HG03439 (cell line): ENCODE measurements around the gene DHRS4.

Experiments used
- ATAC-seq: cut with Tn5 transposase; IDR thresholded peaks from one replicate; pipeline ENCODE4 v1.9.1; 2021; ENCODE audit warnings: mild to moderate bottlenecking, moderate library complexity; ENCODE audit not compliant: unreplicated experiment

The DHRS4 gene

DNA sequence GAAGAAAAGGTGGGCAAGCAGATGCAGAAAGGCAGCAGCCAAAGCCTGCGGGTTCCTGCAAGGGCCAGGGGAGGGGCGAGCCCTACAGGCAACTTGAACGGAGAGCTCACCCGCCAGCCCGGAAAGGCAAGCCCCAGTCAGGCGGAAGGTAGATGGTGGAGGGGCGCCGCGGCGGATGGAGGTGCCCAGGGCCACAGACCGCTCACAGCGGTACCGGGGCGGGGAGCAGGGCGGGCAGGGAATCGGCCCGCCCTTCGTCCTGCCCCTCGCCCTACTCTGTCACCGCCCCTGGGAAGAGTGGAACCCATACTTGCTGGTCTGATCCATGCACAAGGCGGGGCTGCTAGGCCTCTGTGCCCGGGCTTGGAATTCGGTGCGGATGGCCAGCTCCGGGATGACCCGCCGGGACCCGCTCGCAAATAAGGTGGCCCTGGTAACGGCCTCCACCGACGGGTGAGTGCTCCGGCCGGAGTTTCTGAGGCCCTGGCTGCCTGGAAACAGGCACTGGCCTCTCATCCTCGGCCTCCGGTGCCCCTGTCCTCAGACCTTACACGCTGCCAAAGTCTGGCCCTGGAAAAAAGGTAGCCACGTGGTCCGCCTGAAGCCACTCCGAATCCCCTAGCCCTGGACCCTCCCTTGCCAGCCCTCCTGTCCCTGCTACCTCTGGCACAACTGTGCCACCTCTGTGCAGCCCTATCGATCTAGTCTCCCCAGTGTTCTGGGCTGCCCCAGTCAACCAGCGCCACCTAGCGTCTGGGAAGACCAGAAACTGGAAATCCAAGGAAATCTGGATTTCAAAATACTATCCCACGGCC is at the start of gene DHRS4:
Gene DHRS4, plus strand, starts transcription at position 307 of the 815 bp plus-strand sequence. Its CDS starts 19 bp downstream, at position 326.
- ATAC-seq, result peak; percentile 87

- ATAC-seq, result no peak
These were observed 43.3 kb upstream of the DHRS4 start for GRCh38 chr14:23910101-23910875.

DNA sequence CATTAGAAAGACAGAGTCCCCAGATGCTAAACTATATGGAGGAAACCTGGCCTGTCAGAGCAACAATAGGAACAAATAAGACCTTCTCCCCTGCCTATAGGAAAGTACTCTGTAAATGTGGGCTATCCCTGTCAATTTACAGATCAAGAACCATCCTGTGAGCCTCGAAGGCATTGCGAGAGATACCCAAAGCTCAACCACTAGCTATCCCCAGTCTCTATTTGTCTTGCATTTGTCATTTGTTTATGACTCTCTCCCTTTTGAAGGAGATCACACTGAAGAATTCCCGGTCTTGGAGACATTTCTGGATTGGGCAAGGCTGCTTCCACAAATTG is 42.7 kb upstream of the DHRS4 start:
- ATAC-seq, result no peak

DNA sequence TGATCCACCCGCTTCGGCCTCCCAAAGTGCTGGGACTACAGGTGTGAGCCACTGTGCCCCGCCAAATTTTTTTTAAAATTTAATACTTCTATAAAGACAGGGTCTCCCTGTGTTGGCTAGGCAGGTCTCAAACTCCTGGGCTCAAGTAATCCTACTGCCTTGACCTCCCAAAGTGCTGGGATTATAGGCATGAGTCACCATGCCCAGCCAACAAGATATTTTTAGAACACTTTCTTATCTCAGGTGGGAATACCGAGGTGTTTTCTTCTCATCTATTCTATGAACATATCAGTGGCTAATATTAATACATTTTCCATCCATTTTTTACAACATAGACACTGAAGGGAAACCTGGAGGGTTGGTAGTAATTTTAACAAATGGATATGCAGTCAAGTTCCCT is 38.0 kb upstream of the DHRS4 start:
- ATAC-seq, result no peak

DNA sequence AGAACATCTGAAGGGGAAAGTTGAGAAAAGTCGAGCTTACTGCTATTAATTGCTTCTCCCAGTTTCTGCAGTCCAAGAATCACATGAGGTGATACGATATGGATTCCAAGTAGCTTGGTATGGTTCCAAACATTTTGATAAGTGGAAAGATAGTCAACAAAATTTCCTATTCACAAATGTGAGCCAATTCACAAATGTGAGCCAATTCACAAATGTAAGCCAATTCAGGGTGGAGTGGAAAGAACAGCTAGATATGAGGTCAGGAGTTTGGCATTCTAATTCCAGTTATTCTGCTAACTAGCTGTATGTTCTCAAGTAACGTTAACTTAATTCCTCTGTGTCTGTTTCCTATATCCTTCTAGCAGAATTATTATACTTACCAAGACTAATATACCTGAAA is 37.6 kb upstream of the DHRS4 start:
- no peak for ATAC-seq

DNA sequence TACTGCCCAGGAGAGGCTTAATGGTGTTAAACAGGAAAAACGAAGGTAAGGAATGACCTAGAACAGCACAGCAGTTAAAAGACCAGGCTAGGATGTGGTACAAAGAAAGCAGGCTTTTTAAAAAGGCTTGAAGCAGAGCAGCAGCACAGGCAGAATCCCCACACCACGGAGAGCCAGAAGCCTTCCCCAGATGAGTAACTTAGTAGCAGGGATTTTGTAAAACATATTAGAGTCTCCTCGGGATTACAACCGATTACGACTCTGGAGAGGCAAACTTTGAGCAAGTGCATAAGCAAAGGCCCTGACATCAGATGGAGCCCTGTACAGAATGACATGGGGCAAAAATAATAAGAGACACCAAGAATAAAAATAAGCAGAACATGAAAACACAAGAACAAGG is 37.1 kb upstream of the DHRS4 start:
- no peak for ATAC-seq

DNA sequence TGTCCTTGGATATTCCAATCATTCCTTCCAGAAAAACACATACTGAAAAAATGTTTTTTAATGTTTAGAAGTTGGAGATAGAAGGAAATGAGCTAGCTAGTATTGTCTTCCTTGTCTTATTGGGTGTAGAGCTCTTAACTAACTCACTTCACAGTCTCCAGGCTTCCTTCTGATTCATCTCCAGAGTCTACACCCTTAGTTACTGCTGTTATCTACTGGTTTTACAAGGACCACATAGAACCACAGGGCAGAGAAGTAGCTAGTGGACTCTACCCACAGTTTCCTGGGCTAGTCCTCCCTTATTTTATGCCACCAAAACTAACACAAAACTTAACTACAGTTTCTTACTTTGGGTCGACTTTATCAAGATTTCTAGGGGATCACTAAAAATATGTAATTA is 31.0 kb upstream of the DHRS4 start:
- no peak for ATAC-seq

- ATAC-seq, result no peak
These were observed 28.0 kb upstream of the DHRS4 start for GRCh38 chr14:23925523-23926075.

- ATAC-seq, result no peak
These were observed 27.0 kb upstream of the DHRS4 start for GRCh38 chr14:23926543-23926942.

- ATAC-seq, result no peak
These were observed 24.4 kb upstream of the DHRS4 start for GRCh38 chr14:23929136-23929535.

GRCh38 chr14:23929822-23930294 is 23.7 kb upstream of the DHRS4 start:
- peak; percentile 70 for ATAC-seq

DNA sequence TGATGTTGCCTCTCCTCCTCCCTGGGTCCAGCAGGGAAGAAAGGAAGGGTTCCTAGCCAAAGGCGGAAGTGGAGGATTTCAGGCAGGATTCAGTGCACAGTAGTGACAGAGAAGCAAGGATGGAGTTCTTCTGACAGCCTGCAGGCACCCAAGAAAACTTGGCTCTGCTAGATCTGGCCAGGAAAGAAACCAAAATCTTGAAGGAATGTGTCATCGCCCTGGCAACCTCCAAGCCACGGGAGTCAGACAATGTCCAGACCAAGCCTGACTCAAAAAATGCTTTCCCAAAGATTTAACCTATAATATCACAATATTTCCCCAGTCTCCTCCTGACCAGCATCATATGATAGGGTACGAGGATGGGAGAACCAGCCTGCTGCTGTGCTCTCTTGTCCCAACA is 22.8 kb upstream of the DHRS4 start:
- ATAC-seq, result no peak

GRCh38 chr14:23931721-23932289 is 21.8 kb upstream of the DHRS4 start:
- no peak for ATAC-seq

- no peak for ATAC-seq
These were observed 20.9 kb upstream of the DHRS4 start for GRCh38 chr14:23932639-23933038.

DNA sequence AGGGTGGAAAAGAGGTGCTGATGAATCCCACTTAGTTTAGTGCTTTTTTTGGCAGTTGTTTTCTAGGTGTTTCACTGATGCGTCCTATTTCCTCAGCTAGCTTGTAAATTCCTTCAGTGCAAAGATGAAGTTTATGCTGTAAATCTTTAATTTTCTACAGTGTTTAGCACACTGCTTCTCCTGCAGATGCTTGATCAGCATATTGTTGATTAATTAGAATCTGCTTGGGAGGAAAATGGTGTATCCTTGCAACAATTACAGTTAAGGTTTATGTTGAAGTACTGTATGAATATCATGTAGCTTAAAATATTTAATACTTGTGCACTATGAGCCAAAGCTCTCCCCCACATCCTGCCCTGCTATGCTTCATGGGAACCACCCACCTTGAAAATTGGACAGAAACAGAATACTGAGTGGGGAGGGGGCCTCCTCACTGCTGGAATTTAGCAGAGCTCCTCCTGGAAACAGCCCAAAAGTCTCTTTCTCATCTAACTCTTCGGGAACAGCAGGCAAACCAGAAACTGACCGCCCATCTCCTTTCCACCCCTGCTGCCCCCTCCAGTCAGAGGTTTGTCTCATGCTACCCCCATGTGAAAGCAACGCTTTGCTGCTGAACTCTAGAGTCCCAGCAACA is 20.3 kb upstream of the DHRS4 start:
- no peak for ATAC-seq

DNA sequence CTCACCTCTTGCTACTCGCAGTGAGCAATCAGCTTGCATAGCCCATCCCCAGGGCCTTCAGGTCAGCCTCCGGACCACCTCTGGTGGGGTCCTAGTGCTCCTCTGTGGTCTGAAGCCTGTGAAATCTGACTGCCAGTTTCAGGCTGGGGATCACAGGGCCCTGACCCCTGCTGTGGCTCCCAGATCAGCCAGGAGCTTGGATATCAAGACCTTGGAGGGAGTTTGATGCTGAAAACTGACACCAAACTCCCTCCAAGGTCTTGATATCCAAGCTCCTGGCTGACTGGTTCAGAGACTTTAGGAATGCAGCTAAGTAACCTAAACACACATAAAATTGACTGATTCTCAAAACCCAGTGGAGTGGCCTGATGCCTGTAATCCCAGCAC is 19.8 kb upstream of the DHRS4 start:
- no peak for ATAC-seq

- ATAC-seq, result no peak
These were observed 18.4 kb upstream of the DHRS4 start for GRCh38 chr14:23935158-23935557.

DNA sequence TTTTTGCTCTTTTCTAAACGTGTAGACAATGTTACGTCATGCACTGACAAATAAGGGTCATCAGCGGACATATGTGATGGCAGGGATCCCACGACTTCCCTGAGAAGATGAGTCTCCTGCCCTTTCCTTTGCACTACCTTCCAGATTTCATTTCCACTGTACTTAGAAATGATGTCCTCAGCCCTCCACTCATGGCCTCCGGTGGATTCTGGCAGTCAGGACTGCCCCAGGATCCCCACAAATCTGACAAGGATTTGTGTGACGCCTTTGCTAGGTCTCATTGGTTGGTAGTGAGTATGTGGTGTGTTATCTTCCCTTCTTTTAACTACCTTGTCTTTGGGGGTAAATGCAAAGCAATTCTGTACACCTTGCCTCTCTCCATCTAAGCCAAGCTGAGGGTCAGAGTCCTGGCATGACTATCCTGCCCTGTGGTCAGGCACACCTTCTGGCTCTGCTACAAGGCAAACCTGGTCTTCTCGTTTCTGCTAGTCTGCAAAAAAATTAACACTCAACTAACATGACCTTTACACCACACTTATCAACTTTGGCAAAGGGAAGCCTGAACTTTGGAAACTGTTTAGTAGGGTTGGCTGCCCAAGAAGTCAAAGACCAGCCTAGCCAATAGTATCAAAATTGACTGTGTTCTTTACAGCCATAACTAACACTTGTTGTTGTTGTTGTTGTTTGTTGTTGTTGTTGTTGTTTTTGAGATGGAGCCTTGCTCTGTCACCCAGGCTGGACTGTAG is 17.3 kb upstream of the DHRS4 start:
- no peak for ATAC-seq

GRCh38 chr14:23937203-23937602 is 16.4 kb upstream of the DHRS4 start:
- no peak for ATAC-seq

- ATAC-seq, result no peak
These were observed 14.7 kb upstream of the DHRS4 start for GRCh38 chr14:23938823-23939222.
